Fibroblast of skin of abdomen (primary cell): Measurements from ENCODE around the gene PNPLA8. TPM values are rescaled to one million over a fixed set of nuclear protein-coding genes. Genes with fewer than 3 reads are reported as not detected.
"Not testable (repeated sequence)": the region's sequence is repeated elsewhere in the genome, so short reads cannot be mapped to it uniquely, and the experiment has no call there.

Experiments
- DNase-seq: peaks from one replicate; pipeline ENCODE4 v3.0.0-alpha.2; 2013
- polyA plus RNA-seq, 2 experiments: library from polyadenylated mRNA; unstranded; fragments of 120-200 nt; gene quantifications; one replicate each; pipeline ENCODE4 v1.2.1, GENCODE V29; 2013; ENCODE audit not compliant: insufficient read length in 2 of 2

PNPLA8 gene
- 18.2 TPM for polyA plus RNA-seq (2013, experiment 1 of 2; ENCODE audit: insufficient read length)
- polyA plus RNA-seq (2013, experiment 2 of 2; ENCODE audit: insufficient read length) = 17.3 TPM

GRCh38 chr7:108525985-108526767, at the start of gene PNPLA8:
PNPLA8 (minus strand) TSS chr7:108526135; CDS start chr7:108515491, 10,644 bp downstream.
- DNase-seq = peak; percentile 100

- DNase-seq = no peak
Observed at GRCh38 chr7:108575156-108575555, 49.2 kb upstream of the PNPLA8 start.

GRCh38 chr7:108572480-108572879, 46.5 kb upstream of the PNPLA8 start:
- no peak for DNase-seq

- peak; percentile 10 for DNase-seq
Observed at GRCh38 chr7:108570146-108570755, 44.3 kb upstream of the PNPLA8 start.

GRCh38 chr7:108569381-108570145, 43.6 kb upstream of the PNPLA8 start, which contains the start of the genes DNAJB9 and THAP5:
DNAJB9 (plus strand) TSS chr7:108569874; CDS start chr7:108571727, 1,853 bp downstream.
THAP5 (minus strand) TSS chr7:108569706; CDS start chr7:108569569, 137 bp downstream.
- DNase-seq = peak; percentile 99

- DNase-seq = no peak
Observed at GRCh38 chr7:108568801-108569380, 43.0 kb upstream of the PNPLA8 start.

- no peak for DNase-seq
Observed at GRCh38 chr7:108565987-108566386, 40.1 kb upstream of the PNPLA8 start.

GRCh38 chr7:108561047-108561619, 35.2 kb upstream of the PNPLA8 start:
- DNase-seq = peak; percentile 13

GRCh38 chr7:108559253-108559652, 33.3 kb upstream of the PNPLA8 start:
- no peak for DNase-seq

- DNase-seq = no peak
Observed at GRCh38 chr7:108557617-108558016, 31.7 kb upstream of the PNPLA8 start.

GRCh38 chr7:108557191-108557590, 31.3 kb upstream of the PNPLA8 start:
- no peak for DNase-seq

GRCh38 chr7:108556665-108557064, 30.7 kb upstream of the PNPLA8 start:
- DNase-seq = not testable (repeated sequence)

GRCh38 chr7:108548141-108548896, 22.4 kb upstream of the PNPLA8 start:
- not testable (repeated sequence) for DNase-seq

- no peak for DNase-seq
Observed at GRCh38 chr7:108541478-108541877, 15.5 kb upstream of the PNPLA8 start.

GRCh38 chr7:108538685-108539084, 12.8 kb upstream of the PNPLA8 start:
- DNase-seq = not testable (repeated sequence)

- not testable (repeated sequence) for DNase-seq
Observed at GRCh38 chr7:108538236-108538635, 12.3 kb upstream of the PNPLA8 start.

- no peak for DNase-seq
Observed at GRCh38 chr7:108537229-108537628, 11.3 kb upstream of the PNPLA8 start.

- DNase-seq = no peak
Observed at GRCh38 chr7:108535744-108536143, 9.8 kb upstream of the PNPLA8 start.

- DNase-seq = no peak
Observed at GRCh38 chr7:108535257-108535656, 9.3 kb upstream of the PNPLA8 start.

GRCh38 chr7:108533712-108534111, 7.8 kb upstream of the PNPLA8 start:
- no peak for DNase-seq

GRCh38 chr7:108529341-108529740, 3.4 kb upstream of the PNPLA8 start:
- DNase-seq = no peak
